GM18505 (cell line): ENCODE measurements around the gene SNX15.

ENCODE experiments used
- ATAC-seq: cut with Tn5 transposase; IDR thresholded peaks from one replicate; pipeline ENCODE4 v1.9.1; 2021; ENCODE audit not compliant: unreplicated experiment
- POLR2A ChIP-seq: IDR thresholded peaks from 4 replicates; pipeline ENCODE4 v1.6.1; 2011; ENCODE audit warnings: borderline replicate concordance; ENCODE audit not compliant: insufficient read depth, insufficient read length; ENCODE audit errors: extremely low read depth

Gene SNX15

GRCh38 chr11:65069217-65069616 is 42.0 kb downstream of the SNX15 start:
- no peak for TF ChIP-seq POLR2A
- ATAC-seq, result no peak

DNA sequence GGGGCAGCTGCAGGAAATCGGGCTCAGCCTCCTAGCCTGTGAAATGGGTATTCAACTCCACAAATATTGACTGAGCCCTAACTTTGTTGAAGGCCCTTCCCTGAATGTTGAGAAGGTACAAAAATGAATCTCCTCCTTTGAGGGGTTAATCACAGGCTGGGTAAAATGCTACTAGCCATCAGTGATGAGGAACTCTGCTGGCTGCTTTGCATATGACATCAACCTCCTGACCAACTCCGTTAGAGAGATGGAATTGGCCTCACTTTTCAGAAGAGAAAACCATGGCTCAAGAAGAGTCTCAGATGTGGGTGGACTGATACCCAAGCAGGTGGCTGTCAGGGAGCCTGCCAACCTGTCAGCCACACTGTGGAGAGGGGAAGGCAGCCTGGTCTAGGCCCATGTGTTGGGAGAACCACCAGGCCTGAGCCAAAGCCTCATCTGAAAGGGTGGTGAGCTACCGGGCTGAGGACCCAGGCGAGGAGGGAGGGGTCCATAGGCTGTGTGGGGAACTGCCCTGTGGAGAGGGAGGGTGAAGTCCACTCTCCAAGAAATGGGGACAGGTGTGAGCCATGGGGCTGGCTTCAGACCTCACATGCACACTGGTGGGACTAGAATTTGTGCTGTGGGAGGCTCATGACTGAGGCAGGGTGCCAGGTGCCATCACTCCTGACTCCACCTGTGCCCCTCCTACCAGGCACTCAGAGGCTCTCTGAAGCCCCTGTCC is 44.8 kb downstream of the SNX15 start:
- no peak for TF ChIP-seq POLR2A
- ATAC-seq, result no peak

- ATAC-seq, result no peak
- no peak for TF ChIP-seq POLR2A
Measured at GRCh38 chr11:65072631-65072966, 45.4 kb downstream of the SNX15 start.

- no peak for TF ChIP-seq POLR2A
- no peak for ATAC-seq
Measured at GRCh38 chr11:65077451-65077850, 50.2 kb downstream of the SNX15 start.

DNA sequence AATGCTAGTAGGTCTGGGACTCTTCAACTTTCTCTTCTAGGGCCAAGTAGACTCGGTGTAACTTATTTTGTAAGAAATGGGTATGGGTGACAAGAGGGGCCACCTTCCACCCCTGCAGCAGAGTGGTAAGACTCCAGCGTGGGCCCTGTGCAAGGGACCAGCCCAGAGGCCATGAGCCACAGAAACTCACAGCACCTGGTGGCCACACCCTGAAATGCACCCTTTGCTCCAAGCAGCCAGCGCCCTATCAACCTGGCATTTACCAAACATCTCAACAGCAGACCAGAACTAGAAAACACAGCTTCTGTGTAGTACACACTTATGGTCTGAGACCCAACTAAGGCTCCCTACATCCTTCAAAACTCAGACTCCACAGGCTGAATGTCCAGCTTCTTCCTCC is 50.9 kb downstream of the SNX15 start:
- TF ChIP-seq POLR2A, result peak; percentile 24
- ATAC-seq, result no peak

GRCh38 chr11:65078786-65079342 is 51.6 kb downstream of the SNX15 start:
- no peak for ATAC-seq
- no peak for TF ChIP-seq POLR2A

DNA sequence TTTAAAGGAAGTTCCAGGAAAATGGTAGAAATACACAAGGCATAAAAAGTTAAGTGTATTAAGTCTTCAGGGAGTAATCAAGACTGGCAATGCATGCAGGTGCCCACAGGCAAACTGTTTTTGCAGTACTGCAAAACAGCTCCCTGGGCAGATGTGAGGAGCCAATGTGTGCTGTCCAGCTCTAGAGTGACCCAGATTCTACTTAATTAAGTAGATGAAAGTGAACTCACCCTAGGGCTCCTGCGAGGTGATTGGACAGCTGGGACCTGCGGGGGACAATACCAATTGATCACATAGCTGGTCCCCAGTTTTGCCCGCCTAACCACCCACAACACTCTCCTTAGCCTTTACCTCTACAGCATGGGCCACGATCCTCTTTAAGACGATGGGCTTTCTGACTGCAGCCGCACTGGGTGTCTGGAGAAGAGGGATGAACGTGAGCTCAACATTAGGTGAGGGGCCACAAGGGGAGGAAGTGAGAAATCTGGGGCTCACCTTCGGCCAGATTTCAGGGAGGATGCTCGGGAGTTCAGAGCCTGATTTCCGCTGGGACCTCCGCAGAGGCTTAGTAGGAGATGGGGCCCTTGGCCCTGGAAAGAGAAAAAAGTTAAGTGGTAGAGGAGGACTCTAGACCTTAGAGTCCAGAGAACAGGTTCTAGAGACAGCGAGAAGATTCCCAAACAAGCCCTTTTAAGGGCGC is 56.0 kb downstream of the SNX15 start:
- no peak for ATAC-seq
- no peak for TF ChIP-seq POLR2A

GRCh38 chr11:65083834-65084597 is 56.8 kb downstream of the SNX15 start, which contains the start of the genes CDCA5 and ZFPL1:
Gene CDCA5 (minus strand): TSS chr11:65084040. CDS start chr11:65083978, 62 bp downstream.
Gene ZFPL1 (plus strand): TSS chr11:65084222. CDS start chr11:65084699, 477 bp downstream.
- peak; percentile 86 for TF ChIP-seq POLR2A
- ATAC-seq, result peak; percentile 84

- TF ChIP-seq POLR2A, result no peak
Measured at GRCh38 chr11:65084598-65085375, 57.5 kb downstream of the SNX15 start.

DNA sequence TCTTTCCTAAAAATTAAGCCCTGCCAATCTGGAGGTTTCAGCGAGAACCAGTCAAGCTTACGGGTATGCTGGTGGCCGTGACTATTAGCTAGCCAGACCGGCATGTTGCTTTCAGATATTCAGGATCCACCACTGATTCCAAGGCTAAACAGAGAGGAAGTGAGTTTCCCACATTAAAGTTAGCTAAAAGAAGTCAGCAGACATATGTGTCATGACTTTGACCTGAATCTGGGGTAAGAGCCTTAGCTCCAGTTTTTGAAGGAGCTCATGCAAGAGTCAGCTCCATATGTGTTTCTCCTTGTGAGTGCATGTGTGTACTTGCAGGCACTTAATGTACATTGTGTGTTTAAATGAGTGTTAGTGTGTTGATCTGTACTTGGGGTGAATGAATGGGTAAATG is 58.2 kb downstream of the SNX15 start:
- no peak for TF ChIP-seq POLR2A
- ATAC-seq, result no peak

More at GRCh38 chr11:65084598-65085375, 57.5 kb downstream of the SNX15 start:
- peak; percentile 17 for ATAC-seq

DNA sequence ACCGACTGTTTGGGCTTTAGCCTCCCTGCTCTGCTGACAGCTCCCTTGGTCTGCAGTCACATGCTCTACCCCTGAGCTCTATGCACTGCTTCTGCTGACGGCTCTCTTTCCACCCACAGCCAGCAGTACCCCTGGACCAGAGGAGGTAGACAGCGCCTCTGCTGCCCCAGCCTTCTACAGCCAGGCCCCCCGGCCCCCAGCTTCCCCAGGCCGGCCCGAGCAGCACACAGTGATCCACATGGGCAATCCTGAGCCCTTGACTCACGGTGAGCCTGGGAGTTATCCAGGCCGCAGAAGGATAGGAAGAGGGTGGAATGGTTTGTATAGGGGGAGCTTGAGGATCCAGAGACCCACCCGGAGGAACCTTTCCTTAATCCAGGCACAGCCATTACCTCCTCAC is 59.6 kb downstream of the SNX15 start:
- ATAC-seq, result no peak
- no peak for TF ChIP-seq POLR2A

DNA sequence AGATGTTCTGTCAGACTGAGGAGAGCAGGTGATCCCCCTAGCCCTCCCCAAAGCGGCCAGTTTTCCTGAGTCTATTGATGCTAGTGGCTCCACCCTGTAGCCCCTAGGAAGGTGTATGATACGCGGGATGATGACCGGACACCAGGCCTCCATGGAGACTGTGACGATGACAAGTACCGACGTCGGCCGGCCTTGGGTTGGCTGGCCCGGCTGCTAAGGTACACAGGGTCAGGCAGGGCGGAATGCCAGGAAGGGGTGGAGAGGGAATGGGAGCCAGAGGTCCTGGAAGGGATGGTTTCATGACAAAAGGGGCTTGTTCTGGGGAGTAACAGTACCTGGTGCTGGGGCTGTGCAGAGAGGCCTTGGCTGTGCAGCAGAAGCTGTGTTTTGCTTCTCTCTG is 60.0 kb downstream of the SNX15 start:
- ATAC-seq, result no peak
- TF ChIP-seq POLR2A, result no peak
